ENCODE data around the gene RNF11. TPM values are rescaled to one million over a fixed set of nuclear protein-coding genes. Genes with fewer than 3 reads are reported as not detected.

RNF11 gene
- total RNA-seq, 1 experiment from 2014 or later: 67.5 TPM

GRCh38 chr1:51287966-51288365, 51.9 kb downstream of the RNF11 start:
- POLR2A ChIA-PET (ENCODE audit: low non-redundant PET): no interaction called here
- CTCF ChIA-PET: no interaction called here
- intact Hi-C loops (cut with micrococcal nuclease; ENCODE audit: unreplicated experiment): no loop called here

GRCh38 chr1:51288578-51288977, 52.5 kb downstream of the RNF11 start:
- intact Hi-C loops (cut with micrococcal nuclease; ENCODE audit: unreplicated experiment): no loop called here
- POLR2A ChIA-PET (ENCODE audit: low non-redundant PET): no interaction called here
- CTCF ChIA-PET: interaction anchor here (0.5 kb wide), 1 partner anchor 71 kb away, joined by 7 read pairs; no protein-coding TSS in a partner anchor

More at GRCh38 chr1:51287966-51288365, 51.9 kb downstream of the RNF11 start:
- Histone ChIP-seq H3K4me3 (ENCODE audit: low read depth, low read length, poor library complexity, severe bottlenecking) (no peak overlapping the region), H3K27ac (ENCODE audit: low read depth, low read length, poor library complexity, severe bottlenecking) (no peak overlapping the region), H3K4me1 (ENCODE audit: insufficient read depth, low read length, poor library complexity, severe bottlenecking) (no peaks in the 10 kb centered on the region), H3K9me3 (ENCODE audit: low read depth, low read length, poor library complexity, severe bottlenecking) (no peaks in the 10 kb centered on the region), H3K36me3 (ENCODE audit: insufficient read depth, low read length, poor library complexity, severe bottlenecking) (no peaks in the 10 kb centered on the region), H3K27me3 (replicated peaks; ENCODE audit: insufficient read depth, low read depth, low read length, poor library complexity) (no peaks in the 10 kb centered on the region)
- TF ChIP-seq EZH2 (IDR thresholded peaks at IDR 0.05; ENCODE audit: borderline replicate concordance, low read depth, low read length, poor library complexity, severe bottlenecking): no peak
- no peak for TF ChIP-seq CTCF (conservative IDR thresholded peaks at IDR 0.05; ENCODE audit: low read depth, low read length)
- BruUV-seq (replicated peaks): no TSS peak
- DNase-seq (ENCODE audit: low spot score): no peak

GRCh38 chr1:51289676-51290488, 53.8 kb downstream of the RNF11 start:
- Histone ChIP-seq H3K4me1 (ENCODE audit: insufficient read depth, low read length, poor library complexity, severe bottlenecking) (no peaks in the 10 kb centered on the region), H3K27ac (ENCODE audit: low read depth, low read length, poor library complexity, severe bottlenecking) (no peak overlapping the region), H3K36me3 (ENCODE audit: insufficient read depth, low read length, poor library complexity, severe bottlenecking) (no peaks in the 10 kb centered on the region), H3K27me3 (replicated peaks; ENCODE audit: insufficient read depth, low read depth, low read length, poor library complexity) (no peaks in the 10 kb centered on the region), H3K9me3 (ENCODE audit: low read depth, low read length, poor library complexity, severe bottlenecking) (no peaks in the 10 kb centered on the region), H3K4me3 (ENCODE audit: low read depth, low read length, poor library complexity, severe bottlenecking) (no peak overlapping the region)
- BruUV-seq (replicated peaks): no TSS peak
- POLR2A ChIA-PET (ENCODE audit: low non-redundant PET): no interaction called here
- TF ChIP-seq EZH2 (IDR thresholded peaks at IDR 0.05; ENCODE audit: borderline replicate concordance, low read depth, low read length, poor library complexity, severe bottlenecking) (no peak), CTCF (conservative IDR thresholded peaks at IDR 0.05; ENCODE audit: low read depth, low read length) (no peak)
- CTCF ChIA-PET: no interaction called here
- intact Hi-C loops (cut with micrococcal nuclease; ENCODE audit: unreplicated experiment): no loop called here
- DNase-seq (ENCODE audit: low spot score): no peak

More at GRCh38 chr1:51288578-51288977, 52.5 kb downstream of the RNF11 start:
- H3K27me3 ChIP-seq (replicated peaks; ENCODE audit: insufficient read depth, low read depth, low read length, poor library complexity): no peaks in the 10 kb centered on the region
- no peak for DNase-seq (ENCODE audit: low spot score)
- H3K4me3 ChIP-seq (ENCODE audit: low read depth, low read length, poor library complexity, severe bottlenecking): no peak overlapping the region
- no peaks in the 10 kb centered on the region for H3K9me3 ChIP-seq (ENCODE audit: low read depth, low read length, poor library complexity, severe bottlenecking)
- H3K4me1 ChIP-seq (ENCODE audit: insufficient read depth, low read length, poor library complexity, severe bottlenecking): no peaks in the 10 kb centered on the region
- H3K27ac ChIP-seq (ENCODE audit: low read depth, low read length, poor library complexity, severe bottlenecking): no peak overlapping the region
- TF ChIP-seq CTCF (conservative IDR thresholded peaks at IDR 0.05; ENCODE audit: low read depth, low read length) (no peak), EZH2 (IDR thresholded peaks at IDR 0.05; ENCODE audit: borderline replicate concordance, low read depth, low read length, poor library complexity, severe bottlenecking) (no peak)
- H3K36me3 ChIP-seq (ENCODE audit: insufficient read depth, low read length, poor library complexity, severe bottlenecking): no peaks in the 10 kb centered on the region
- no TSS peak for BruUV-seq (replicated peaks)
